Neuron (in vitro differentiated cells): ENCODE data around the gene GABBR2.

ENCODE experiments used
- H2AFZ ChIP-seq: one replicate; pipeline ENCODE4 v1.6.1; 2013; ENCODE audit warnings: low read depth, mild to moderate bottlenecking, inconsistent platforms, low read length, moderate library complexity
- H3K27me3 ChIP-seq: one replicate; pipeline ENCODE4 v1.6.1; 2013; ENCODE audit warnings: low read length; ENCODE audit not compliant: insufficient read depth
- H3K36me3 ChIP-seq: one replicate; pipeline ENCODE4 v1.6.1; 2013; ENCODE audit warnings: low read length; ENCODE audit not compliant: insufficient read depth
- H3K4me1 ChIP-seq: one replicate; pipeline ENCODE4 v1.6.1; 2013; ENCODE audit warnings: low read length; ENCODE audit not compliant: insufficient read depth
- H3K4me3 ChIP-seq: 2 replicates; pipeline ENCODE4 v1.5.1; 2013; ENCODE audit warnings: mild to moderate bottlenecking, low read length, moderate library complexity
- H3K9me3 ChIP-seq: one replicate; pipeline ENCODE4 v1.6.1; 2013; ENCODE audit warnings: low read length

Gene GABBR2

DNA sequence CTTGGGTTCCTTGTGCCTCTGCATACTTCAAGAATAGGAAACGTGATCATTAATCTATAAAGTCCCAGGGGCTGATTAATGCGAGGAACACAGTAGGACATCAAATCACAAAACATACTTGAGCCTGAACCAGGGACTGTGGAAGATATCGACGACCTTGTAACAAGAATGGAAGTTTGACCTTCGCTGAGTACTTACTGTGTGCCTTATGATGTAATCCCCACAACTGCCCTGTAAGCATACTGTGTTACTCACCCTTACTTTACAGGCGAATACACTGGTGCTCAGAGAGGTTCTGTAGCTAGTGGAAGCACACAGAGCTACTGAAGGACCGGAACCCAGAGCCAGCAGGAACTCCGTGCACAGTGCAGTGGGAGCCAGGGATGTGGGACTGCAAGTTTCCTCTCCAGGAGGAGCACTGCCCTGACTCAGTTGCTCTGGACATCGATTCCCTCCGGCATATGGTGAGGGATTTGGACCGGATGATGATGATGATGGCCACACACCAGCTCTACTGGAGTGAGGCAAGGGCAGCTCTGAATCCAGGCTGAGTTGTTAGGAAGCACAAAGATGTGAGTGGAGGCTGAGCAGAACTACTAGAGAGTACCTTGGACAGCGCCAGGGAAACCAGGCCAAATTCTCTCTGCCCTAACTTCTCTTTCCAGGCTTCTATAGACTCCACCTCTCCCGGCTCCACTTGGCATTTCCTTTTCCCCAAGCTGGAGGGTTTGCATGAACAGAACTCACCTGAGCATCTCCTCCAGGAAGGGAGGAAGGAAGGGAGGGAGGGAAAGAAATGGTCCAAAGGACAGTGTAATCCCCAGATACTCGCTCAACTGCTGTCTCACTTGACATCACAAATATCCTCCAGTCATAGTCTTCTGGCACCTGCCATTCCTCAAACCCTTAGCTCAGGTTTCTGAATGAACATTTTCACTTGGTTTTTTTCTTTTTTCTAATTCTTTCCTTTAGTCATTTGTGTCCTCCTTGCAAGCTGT is 1.5 kb upstream of the GABBR2 start:
- no peaks in the 10 kb centered on the region for H3K36me3 ChIP-seq
- H3K9me3 ChIP-seq, result no peaks in the 10 kb centered on the region
- H3K27me3 ChIP-seq, result peaks cover 83% of the 10 kb centered on the region
- H2AFZ ChIP-seq, result no peak overlapping the region
- H3K4me1 ChIP-seq, result peaks cover 14% of the 10 kb centered on the region
- no peak overlapping the region for H3K4me3 ChIP-seq

DNA sequence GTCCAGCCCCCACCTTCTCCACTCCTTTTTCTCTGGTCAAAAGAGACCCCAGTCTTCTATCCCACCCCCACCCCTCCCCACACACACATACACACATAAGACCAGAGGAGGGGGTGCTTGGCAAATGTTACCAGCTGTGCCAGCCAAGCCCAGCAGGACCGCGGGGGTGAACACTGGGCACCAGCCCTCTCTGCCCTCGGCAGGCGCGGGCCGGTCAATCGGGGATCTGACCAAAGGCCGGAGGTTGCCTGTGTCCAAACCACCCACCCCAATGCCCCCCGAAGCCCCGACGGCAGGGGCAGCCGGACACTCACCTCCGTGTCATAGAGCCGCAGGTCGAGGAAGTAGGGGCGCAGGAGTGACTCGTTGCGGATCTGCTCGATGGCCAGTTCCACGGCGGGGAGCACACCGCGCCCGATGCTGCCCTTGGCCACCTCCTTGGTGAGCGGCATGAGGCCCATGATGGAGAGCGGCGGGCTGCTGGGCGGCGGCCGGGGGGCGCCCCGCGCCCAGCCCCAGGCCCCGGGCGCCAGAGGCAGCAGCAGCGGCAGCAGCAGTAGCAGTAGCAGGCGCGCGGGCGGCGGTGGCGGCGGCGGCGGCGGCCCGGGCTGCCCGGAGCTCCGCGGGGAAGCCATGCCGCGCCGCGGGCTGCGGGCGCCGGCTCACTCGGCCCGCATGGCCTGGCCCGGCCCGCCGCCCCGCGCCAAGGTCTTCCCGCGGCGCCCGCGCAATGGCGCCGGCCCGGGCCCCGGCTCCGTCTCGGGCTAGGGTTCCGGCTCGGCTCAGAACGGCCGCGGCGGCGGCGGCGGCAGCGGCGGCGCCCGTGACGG is 417 bp downstream of the GABBR2 start:
- Histone ChIP-seq H2AFZ (peak overlapping the region; percentile 65), H3K4me3 (peak overlapping the region; percentile 35)

DNA sequence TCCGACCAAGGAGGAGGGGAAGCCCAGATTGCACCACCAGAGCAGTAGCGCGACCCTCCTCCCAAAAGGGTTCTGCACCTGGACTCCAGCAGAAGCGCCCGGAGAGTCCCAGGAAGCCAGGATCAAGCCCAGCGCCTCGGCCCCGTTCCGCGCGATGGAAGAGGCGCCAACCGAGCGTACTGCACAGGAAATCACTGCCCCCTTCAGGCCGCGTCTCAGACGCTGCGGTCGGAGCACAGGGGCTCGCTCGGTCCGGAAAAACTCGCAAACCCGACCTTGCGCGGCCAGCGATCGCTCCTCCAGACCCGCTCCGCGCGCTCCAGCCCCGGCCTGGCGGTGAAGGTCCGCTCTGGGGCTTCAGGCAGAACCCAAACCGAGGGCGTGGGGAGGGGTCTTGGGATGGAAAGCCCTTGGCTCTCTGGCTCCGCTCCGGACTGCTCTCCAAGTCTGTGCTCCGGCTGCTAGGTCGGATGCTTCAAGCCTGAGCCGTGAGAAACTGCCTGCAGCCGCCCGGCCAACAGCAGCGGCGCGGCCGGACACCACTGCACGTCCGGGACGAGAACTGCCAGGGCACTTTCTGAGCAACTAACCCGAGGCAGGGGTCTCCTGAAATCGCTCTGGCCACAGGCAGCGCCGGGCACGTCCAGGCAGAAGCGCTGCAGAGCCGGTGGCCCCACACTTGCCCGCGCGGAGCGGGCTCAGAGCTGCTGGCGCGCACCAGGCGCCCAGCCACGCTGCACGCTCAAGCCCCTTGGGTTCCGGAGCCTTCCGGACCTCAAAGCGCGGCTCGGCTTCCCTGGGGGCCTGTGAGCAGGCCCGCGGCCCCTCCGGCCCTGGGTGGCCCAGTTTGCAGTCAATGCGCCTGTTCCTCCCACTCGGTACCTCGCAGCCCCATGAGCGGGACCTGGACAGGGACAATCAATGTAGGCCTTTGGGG is 1.3 kb downstream of the GABBR2 start:
- Histone ChIP-seq H3K9me3 (no peaks in the 10 kb centered on the region), H3K4me1 (peaks cover 14% of the 10 kb centered on the region), H3K4me3 (peak overlapping the region; percentile 22), H3K36me3 (no peaks in the 10 kb centered on the region), H3K27me3 (peaks cover 69% of the 10 kb centered on the region), H2AFZ (peak overlapping the region; percentile 47)

More for the DNA sequence above, 417 bp downstream of the GABBR2 start:
- H3K4me1 ChIP-seq, result peaks cover 14% of the 10 kb centered on the region
- no peaks in the 10 kb centered on the region for H3K36me3 ChIP-seq
- H3K27me3 ChIP-seq, result peaks cover 72% of the 10 kb centered on the region
- H3K9me3 ChIP-seq, result no peaks in the 10 kb centered on the region

DNA sequence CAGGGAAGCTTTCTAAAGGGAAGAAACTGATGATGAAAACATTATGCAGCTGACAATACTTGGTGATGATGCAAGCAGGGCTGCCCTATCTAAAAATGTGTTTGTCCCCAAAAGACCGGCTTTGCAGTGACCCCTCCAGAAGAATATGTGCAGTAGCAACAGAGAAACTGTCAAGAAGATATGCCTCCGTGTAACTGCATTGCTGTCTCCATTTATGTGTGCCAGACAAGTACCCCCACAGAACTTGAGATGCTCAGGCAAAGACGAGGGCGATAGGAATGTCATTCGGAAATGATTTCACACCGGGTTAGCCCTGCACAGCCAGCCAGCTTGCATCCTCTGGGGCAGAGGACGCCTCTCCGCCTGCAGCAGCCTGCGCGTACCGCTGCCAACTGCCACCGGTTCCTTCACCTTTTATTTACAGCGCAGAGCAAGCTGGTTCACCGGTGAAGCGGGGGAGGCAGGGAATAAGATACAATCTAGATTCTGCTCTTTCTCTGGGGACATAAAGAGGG is 2.0 kb downstream of the GABBR2 start:
- Histone ChIP-seq H3K4me3 (no peak overlapping the region), H3K36me3 (no peaks in the 10 kb centered on the region), H3K4me1 (peaks cover 14% of the 10 kb centered on the region), H2AFZ (peak overlapping the region; percentile 47), H3K27me3 (peaks cover 69% of the 10 kb centered on the region), H3K9me3 (no peaks in the 10 kb centered on the region)

DNA sequence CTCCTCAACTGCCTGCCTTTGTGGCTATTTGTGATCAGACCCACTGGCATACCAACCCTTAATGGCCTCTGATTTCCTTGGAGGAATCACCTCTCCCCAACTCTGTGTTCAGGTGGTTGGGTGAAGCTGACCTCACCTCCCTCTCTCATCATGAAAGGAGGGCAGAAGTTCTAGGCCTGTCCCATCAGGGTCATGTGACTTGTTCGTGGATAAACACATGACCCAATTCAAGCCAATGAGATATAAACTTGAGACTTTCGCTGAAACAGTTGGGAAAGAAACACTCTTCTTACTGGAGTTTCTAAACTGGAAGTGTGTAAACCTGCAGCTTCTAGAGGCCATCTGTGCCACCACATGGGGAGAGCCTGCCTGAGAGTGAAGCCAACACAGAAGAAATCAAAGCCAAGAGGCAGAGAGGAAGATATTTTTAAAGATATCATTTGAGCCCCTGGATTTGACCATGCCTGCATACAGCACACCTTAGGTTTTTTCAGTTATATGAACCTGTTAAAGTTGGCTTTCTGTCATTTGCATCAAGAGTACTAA is 5.8 kb downstream of the GABBR2 start:
- Histone ChIP-seq H3K4me1 (peaks cover 12% of the 10 kb centered on the region), H3K27me3 (peaks cover 53% of the 10 kb centered on the region), H2AFZ (no peak overlapping the region), H3K4me3 (no peak overlapping the region), H3K9me3 (no peaks in the 10 kb centered on the region), H3K36me3 (no peaks in the 10 kb centered on the region)

DNA sequence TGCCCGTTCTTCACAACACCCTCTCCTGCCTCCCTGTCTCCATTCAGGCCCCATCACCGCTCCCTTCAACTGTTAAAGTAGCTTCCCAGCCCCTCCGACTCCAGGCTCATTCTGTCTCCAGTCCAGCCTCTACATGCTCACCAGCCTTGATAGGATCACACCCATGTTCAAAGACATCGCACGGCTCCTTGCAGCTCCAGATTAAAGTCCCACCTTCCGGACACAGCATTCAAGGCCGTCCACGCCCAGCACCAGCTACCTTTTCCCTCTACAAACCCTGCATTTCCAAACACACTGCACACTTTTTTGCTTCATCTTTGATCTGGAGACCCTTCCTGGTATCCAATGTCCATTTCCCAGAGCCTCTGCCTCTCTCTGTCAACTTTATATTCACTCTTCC is 6.4 kb downstream of the GABBR2 start:
- Histone ChIP-seq H3K4me3 (no peak overlapping the region), H3K36me3 (no peaks in the 10 kb centered on the region), H3K9me3 (no peaks in the 10 kb centered on the region), H2AFZ (no peak overlapping the region), H3K4me1 (peaks cover 6% of the 10 kb centered on the region), H3K27me3 (peaks cover 47% of the 10 kb centered on the region)

DNA sequence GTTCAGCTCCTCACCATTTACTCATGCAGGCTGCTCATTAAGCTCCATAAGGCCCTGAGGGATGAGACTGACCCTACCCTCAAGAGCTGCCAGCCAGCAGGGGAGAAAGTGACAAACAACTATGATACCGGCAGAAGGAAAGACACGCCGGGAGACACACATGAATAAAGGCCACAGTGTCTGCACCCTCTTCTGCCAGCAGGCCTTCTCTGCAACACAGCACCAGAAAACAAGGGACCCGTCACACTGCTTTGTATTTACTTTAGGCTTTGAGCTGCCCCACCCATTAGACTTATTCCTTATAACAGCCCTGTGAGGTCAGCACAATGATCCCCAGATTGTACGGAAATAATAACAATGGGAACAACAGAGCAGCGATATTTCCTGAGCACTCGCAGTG is 7.2 kb downstream of the GABBR2 start:
- Histone ChIP-seq H3K4me1 (peaks cover 2% of the 10 kb centered on the region), H3K27me3 (peaks cover 40% of the 10 kb centered on the region), H3K9me3 (no peaks in the 10 kb centered on the region), H3K4me3 (no peak overlapping the region), H2AFZ (no peak overlapping the region), H3K36me3 (no peaks in the 10 kb centered on the region)

DNA sequence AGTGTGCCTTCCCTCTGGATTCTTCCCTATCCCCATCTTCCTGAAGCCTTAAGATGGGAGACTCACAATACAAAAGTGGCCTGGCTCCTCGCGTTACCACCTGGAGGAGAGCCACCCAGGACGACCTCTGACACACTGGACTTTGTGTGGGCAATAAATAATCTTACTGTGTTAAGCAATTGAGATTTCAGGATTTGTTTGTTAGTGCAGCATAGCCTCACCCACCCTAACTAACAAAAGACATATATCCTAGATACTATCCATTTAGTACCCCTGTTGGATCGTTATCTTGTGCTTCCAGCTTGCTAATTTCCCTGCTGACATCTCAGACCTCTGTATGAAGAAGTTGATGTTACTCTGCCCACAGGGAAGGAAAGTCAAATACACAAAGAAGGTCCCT is 7.9 kb downstream of the GABBR2 start:
- Histone ChIP-seq H2AFZ (no peak overlapping the region), H3K4me3 (no peak overlapping the region), H3K27me3 (peaks cover 34% of the 10 kb centered on the region), H3K36me3 (no peaks in the 10 kb centered on the region), H3K9me3 (no peaks in the 10 kb centered on the region), H3K4me1 (no peaks in the 10 kb centered on the region)

DNA sequence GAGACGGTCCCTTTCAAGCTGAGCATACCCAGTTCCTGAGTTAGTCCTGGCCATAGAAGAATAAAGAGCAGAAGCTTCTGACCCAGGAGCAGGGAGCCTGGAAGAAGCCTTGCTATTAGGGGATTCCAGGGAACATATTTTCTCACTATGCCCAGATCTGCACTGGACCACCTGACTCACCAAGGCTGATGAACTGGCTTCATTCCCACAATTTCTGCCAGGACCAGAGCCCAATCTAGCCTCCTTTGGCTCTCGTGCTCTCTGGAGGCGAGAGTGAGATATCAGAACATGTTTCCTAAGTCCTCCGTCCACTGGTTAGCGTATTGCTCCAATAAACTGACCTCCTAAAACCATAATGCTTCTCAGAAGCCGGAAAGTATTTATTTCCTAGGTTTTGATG is 9.9 kb downstream of the GABBR2 start:
- H3K36me3 ChIP-seq, result no peaks in the 10 kb centered on the region
- H3K27me3 ChIP-seq, result peaks cover 31% of the 10 kb centered on the region

DNA sequence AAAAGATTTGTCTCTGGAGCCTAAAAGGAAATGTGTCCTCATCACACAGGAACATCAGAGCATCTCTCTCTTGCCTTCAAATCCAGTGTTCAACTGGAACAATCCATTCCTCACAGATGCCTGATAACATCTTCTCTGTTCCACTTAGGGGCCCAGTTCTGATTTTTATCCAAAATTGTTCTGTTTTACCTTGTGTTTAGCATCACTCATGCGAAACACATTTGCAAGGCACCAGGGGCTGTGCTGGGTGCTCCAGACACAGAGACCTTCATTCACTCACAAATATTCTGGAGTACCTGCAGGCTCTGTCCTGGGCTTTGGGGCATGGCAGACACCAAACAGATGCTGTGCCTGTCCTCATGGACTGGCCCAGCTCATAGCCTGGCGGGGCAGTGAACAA is 13.8 kb downstream of the GABBR2 start:
- H2AFZ ChIP-seq, result no peak overlapping the region
- no peak overlapping the region for H3K4me3 ChIP-seq
- no peaks in the 10 kb centered on the region for H3K36me3 ChIP-seq
- no peaks in the 10 kb centered on the region for H3K4me1 ChIP-seq
- peaks cover 20% of the 10 kb centered on the region for H3K27me3 ChIP-seq
- no peaks in the 10 kb centered on the region for H3K9me3 ChIP-seq

More for the DNA sequence above, 9.9 kb downstream of the GABBR2 start:
- H2AFZ ChIP-seq, result no peak overlapping the region
- H3K9me3 ChIP-seq, result no peaks in the 10 kb centered on the region
- no peaks in the 10 kb centered on the region for H3K4me1 ChIP-seq
- no peak overlapping the region for H3K4me3 ChIP-seq

DNA sequence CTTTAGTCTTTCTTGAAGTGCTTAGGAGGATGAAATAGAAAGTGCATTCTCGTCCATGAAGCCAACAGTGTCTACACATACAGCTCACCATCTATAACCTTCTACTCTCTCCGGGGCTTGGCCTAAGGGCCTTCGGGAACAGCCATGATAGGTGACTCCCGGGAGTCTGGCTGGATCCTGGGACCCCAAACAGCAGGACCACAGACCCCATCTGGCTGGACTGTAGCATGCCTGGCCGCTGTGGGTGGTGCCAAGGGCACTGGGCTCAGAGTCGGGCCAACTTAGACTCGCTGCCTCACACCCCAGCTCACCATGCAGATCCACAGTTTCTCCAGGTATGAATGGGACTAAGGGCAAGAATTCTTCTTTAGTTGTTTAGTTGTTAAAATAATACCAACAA is 16.3 kb downstream of the GABBR2 start:
- H3K36me3 ChIP-seq, result no peaks in the 10 kb centered on the region
- no peak overlapping the region for H3K4me3 ChIP-seq
- H2AFZ ChIP-seq, result no peak overlapping the region
- peaks cover 13% of the 10 kb centered on the region for H3K27me3 ChIP-seq
- H3K9me3 ChIP-seq, result no peaks in the 10 kb centered on the region
- H3K4me1 ChIP-seq, result no peaks in the 10 kb centered on the region

DNA sequence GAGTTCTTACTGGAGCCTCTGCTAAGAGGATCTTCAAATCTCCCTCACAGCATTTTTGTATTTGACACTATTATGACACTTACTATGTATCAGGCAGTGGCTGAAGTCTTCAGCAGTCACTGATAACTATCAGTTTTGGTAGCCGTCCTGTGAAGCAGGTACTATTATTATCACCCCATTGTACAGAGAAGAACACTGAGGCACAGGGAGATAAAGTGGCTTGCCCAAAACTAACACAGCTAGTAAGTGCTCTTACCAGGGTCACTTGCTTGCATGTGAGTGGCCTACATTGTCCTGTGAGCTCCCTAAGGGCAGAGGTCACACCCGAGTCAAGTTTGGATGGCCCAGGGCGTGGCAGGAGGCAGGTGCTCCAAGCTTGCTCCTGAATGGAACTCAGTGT is 16.8 kb downstream of the GABBR2 start:
- Histone ChIP-seq H3K9me3 (no peaks in the 10 kb centered on the region), H3K4me1 (no peaks in the 10 kb centered on the region), H3K27me3 (peaks cover 14% of the 10 kb centered on the region), H3K4me3 (no peak overlapping the region), H2AFZ (no peak overlapping the region), H3K36me3 (no peaks in the 10 kb centered on the region)
